Neural progenitor cell (in vitro differentiated cells): Measurements from ENCODE around the gene PODN. TPM values are rescaled to one million over a fixed set of nuclear protein-coding genes. Genes with fewer than 3 reads are reported as not detected.

ENCODE experiments used
- DNase-seq: peaks from one replicate; pipeline ENCODE4 v3.0.0-alpha.2; 2016; ENCODE audit warnings: low spot score
- H2AFZ ChIP-seq: fragments of 200-600 bp; sonication (generic); replicated peaks from 2 replicates; pipeline ENCODE4 v1.6.1; 2016; ENCODE audit warnings: antibody characterized with exemption
- H3F3A ChIP-seq: fragments of 200-600 bp; sonication (generic); 2 replicates; pipeline ENCODE4 v1.6.1; 2016; ENCODE audit warnings: antibody characterized with exemption, low read depth
- H3K27ac ChIP-seq: fragments of 200-600 bp; sonication (generic); 2 replicates; pipeline ENCODE4 v1.5.1; 2016; ENCODE audit warnings: mild to moderate bottlenecking
- H3K27me3 ChIP-seq: fragments of 200-600 bp; sonication (generic); 2 replicates; pipeline ENCODE4 v1.6.1; 2016; ENCODE audit warnings: mild to moderate bottlenecking, moderate library complexity
- H3K36me3 ChIP-seq: fragments of 200-600 bp; sonication (generic); 2 replicates; pipeline ENCODE4 v1.5.1; 2016
- H3K4me1 ChIP-seq: fragments of 200-600 bp; sonication (generic); 2 replicates; pipeline ENCODE4 v1.6.1; 2016; ENCODE audit warnings: mixed run types
- H3K4me2 ChIP-seq: fragments of 200-600 bp; sonication (generic); 2 replicates; pipeline ENCODE4 v1.6.1; 2016
- H3K4me3 ChIP-seq: fragments of 200-600 bp; sonication (generic); 2 replicates; pipeline ENCODE4 v1.5.1; 2016
- H3K79me2 ChIP-seq: fragments of 200-600 bp; sonication (generic); 2 replicates; pipeline ENCODE4 v1.6.1; 2016; ENCODE audit warnings: low read depth
- H3K9ac ChIP-seq: fragments of 200-600 bp; sonication (generic); 2 replicates; pipeline ENCODE4 v1.6.1; 2016
- H3K9me3 ChIP-seq: fragments of 200-600 bp; sonication (generic); 2 replicates; pipeline ENCODE4 v1.5.1; 2016; ENCODE audit warnings: low read depth
- H4K20me1 ChIP-seq: fragments of 200-600 bp; sonication (generic); 2 replicates; pipeline ENCODE4 v1.6.1; 2016; ENCODE audit warnings: low read depth
- H3K27ac Mint-ChIP-seq: 3 replicates; pipeline ENCODE4 v1.8.0; 2021; ENCODE audit warnings: mixed read lengths
- H3K27me3 Mint-ChIP-seq: 2 replicates; pipeline ENCODE4 v1.8.0; 2022; ENCODE audit warnings: low read depth, mild to moderate bottlenecking, inconsistent platforms, moderate library complexity, mixed read lengths; ENCODE audit not compliant: insufficient read depth
- H3K36me3 Mint-ChIP-seq: 3 replicates; pipeline ENCODE4 v1.8.0; 2021; ENCODE audit warnings: mixed read lengths
- H3K4me1 Mint-ChIP-seq: 3 replicates; pipeline ENCODE4 v1.8.0; 2021; ENCODE audit warnings: mixed read lengths
- H3K4me3 Mint-ChIP-seq: 3 replicates; pipeline ENCODE4 v1.8.0; 2021; ENCODE audit warnings: mild to moderate bottlenecking, moderate library complexity, mixed read lengths
- H3K9me3 Mint-ChIP-seq: 3 replicates; pipeline ENCODE4 v1.8.0; 2020; ENCODE audit warnings: mixed read lengths
- CTCF ChIP-seq: fragments of 200-600 bp; sonication (generic); IDR thresholded peaks from 2 replicates; pipeline ENCODE4 v1.5.1; 2017; ENCODE audit warnings: antibody characterized with exemption, mild to moderate bottlenecking
- EZH2 ChIP-seq: fragments of 200-600 bp; sonication (generic); IDR thresholded peaks from 2 replicates; pipeline ENCODE4 v1.6.1; 2017; ENCODE audit warnings: antibody characterized with exemption, mild to moderate bottlenecking, moderate library complexity
- EZH2phosphoT487 ChIP-seq: fragments of 200-600 bp; sonication (generic); IDR thresholded peaks from 2 replicates; pipeline ENCODE4 v1.6.1; 2017; ENCODE audit warnings: antibody characterized with exemption
- total RNA-seq: library from RNA; depleted of rRNA; stranded (reverse); fragments of >200 nt; gene quantifications from 2 replicates; pipeline ENCODE4 v1.2.3, GENCODE V29; 2015; ENCODE audit warnings: low replicate concordance

The PODN gene
- total RNA-seq, 1 donor from 2014 or later = not detected

DNA sequence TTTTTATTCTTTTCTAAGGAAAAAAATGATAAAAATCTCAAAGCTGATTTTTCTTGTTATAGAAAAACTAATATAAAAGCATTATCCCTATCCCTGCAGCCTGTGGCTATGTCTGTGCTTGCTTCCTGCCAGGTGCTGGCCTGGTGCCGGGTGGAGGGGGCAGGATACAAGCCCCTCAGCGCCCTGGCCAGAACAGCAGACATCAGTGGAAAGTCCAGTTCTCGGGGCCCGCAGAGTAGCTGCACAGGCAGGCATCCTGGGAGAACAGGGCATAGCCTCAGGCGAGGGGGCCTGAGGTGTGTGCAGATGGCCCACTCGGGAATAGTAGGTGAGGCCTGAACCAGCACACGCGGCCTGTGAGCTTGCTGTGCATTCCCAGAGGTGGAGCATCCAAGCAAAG lies 23.4 kb downstream of the PODN start:
- Histone ChIP-seq H3K9me3 (no peaks in the 10 kb centered on the region), H4K20me1 (no peaks in the 10 kb centered on the region), H3K27ac (no peak overlapping the region), H3K27me3 (no peaks in the 10 kb centered on the region), H2AFZ (no peak overlapping the region), H3K4me3 (no peak overlapping the region), H3K79me2 (no peaks in the 10 kb centered on the region), H3F3A (no peaks in the 10 kb centered on the region), H3K4me1 (peaks cover 16% of the 10 kb centered on the region), H3K4me2 (no peak overlapping the region), H3K36me3 (no peaks in the 10 kb centered on the region), H3K9ac (no peak overlapping the region)
- no peak for DNase-seq
- TF ChIP-seq CTCF (no peak), EZH2 (no peak), EZH2phosphoT487 (no peak)
- Mint-ChIP-seq H3K4me3 (no peak overlapping the region), H3K9me3 (no peaks in the 10 kb centered on the region), H3K36me3 (no peaks in the 10 kb centered on the region), H3K27ac (no peak overlapping the region), H3K4me1 (peaks cover 18% of the 10 kb centered on the region), H3K27me3 (peaks cover 24% of the 10 kb centered on the region)

- Mint-ChIP-seq H3K27me3 (peaks cover 24% of the 10 kb centered on the region), H3K27ac (no peak overlapping the region), H3K36me3 (no peaks in the 10 kb centered on the region), H3K4me3 (no peak overlapping the region), H3K9me3 (no peaks in the 10 kb centered on the region), H3K4me1 (peaks cover 18% of the 10 kb centered on the region)
- Histone ChIP-seq H3K9ac (no peak overlapping the region), H4K20me1 (no peaks in the 10 kb centered on the region), H3K27me3 (no peaks in the 10 kb centered on the region), H3K4me3 (no peak overlapping the region), H3K4me1 (peaks cover 16% of the 10 kb centered on the region), H2AFZ (no peak overlapping the region), H3K27ac (no peak overlapping the region), H3F3A (no peaks in the 10 kb centered on the region), H3K9me3 (no peaks in the 10 kb centered on the region), H3K36me3 (no peaks in the 10 kb centered on the region), H3K4me2 (no peak overlapping the region), H3K79me2 (no peaks in the 10 kb centered on the region)
- TF ChIP-seq CTCF = no peak
- no peak for TF ChIP-seq EZH2
- TF ChIP-seq EZH2phosphoT487 = no peak
- no peak for DNase-seq
These were observed 24.6 kb downstream of the PODN start for GRCh38 chr1:53086491-53087070.

DNA sequence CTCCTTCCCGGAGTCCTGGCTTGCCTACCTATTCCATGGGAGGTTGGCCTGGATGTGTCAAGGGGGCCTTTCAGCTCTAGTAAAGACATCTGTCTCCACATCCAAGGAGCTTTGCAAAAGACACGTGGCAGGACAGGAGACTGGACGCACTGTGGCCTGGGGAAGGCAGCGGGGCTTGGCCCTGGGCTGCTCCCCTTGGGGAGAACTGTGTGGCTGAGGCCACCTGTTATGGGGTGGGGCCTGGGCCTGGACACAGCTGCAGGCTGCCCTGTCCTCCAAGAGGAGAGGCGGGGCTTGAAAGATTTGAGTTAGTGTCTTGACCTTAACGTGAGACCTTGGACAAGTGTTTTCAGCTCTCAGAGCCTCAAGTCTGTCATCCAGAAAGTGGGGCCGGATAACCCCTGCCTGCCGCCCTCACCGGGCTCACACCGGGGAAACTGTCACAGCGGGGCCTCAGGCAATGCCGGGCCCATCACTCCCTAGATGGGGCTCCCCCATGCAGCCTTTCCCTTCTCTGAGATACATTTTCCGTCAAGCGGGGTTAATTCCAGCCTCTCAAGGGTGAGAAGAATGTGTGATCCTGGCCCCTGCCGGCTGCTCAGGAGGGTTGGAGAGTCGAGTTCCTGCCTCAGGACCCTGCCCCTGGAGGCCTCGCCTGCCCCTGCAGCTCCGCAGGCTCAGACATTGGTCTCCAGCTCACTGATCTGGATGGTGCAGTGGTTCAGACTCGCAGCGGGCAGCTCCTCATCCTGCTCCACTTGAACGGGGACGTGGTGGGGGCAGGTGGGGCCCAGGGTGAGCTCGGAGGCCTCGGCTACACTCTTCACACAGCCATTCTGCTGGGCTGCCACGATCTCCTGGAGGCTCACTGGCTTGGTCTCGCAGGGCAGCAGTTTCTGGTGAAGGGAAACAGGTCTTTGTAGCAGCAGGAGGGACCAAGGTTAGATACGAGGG lies 25.6 kb downstream of the PODN start:
- Histone ChIP-seq H3K4me3 (no peak overlapping the region), H3K9me3 (no peaks in the 10 kb centered on the region), H4K20me1 (no peaks in the 10 kb centered on the region), H3K9ac (no peak overlapping the region), H3K36me3 (no peaks in the 10 kb centered on the region), H2AFZ (peak overlapping the region; percentile 68), H3K27me3 (no peaks in the 10 kb centered on the region), H3K4me1 (peaks cover 9% of the 10 kb centered on the region), H3K27ac (no peak overlapping the region), H3F3A (no peaks in the 10 kb centered on the region), H3K79me2 (no peaks in the 10 kb centered on the region), H3K4me2 (no peak overlapping the region)
- Mint-ChIP-seq H3K9me3 (no peaks in the 10 kb centered on the region), H3K27ac (peak overlapping the region; percentile 25), H3K4me3 (no peak overlapping the region), H3K4me1 (peaks cover 13% of the 10 kb centered on the region), H3K36me3 (no peaks in the 10 kb centered on the region), H3K27me3 (peaks cover 19% of the 10 kb centered on the region)
- TF ChIP-seq CTCF = peak; percentile 45
- no peak for TF ChIP-seq EZH2phosphoT487
- TF ChIP-seq EZH2 = no peak
- DNase-seq = peak; percentile 77
